GM11168 (cell line): Measurements from ENCODE around the gene IFI6.
"Not testable (repeated sequence)": the region's sequence is repeated elsewhere in the genome, so short reads cannot be mapped to it uniquely, and the experiment has no call there.

Experiments used
- in situ Hi-C: fragments of 300-500 bp; cut with MboI; formaldehyde crosslinking; loops from one replicate; pipeline ENCODE4 v1.12.0; 2022; ENCODE audit warnings: low sequenced_read_pairs; ENCODE audit not compliant: unreplicated experiment

The IFI6 gene

DNA sequence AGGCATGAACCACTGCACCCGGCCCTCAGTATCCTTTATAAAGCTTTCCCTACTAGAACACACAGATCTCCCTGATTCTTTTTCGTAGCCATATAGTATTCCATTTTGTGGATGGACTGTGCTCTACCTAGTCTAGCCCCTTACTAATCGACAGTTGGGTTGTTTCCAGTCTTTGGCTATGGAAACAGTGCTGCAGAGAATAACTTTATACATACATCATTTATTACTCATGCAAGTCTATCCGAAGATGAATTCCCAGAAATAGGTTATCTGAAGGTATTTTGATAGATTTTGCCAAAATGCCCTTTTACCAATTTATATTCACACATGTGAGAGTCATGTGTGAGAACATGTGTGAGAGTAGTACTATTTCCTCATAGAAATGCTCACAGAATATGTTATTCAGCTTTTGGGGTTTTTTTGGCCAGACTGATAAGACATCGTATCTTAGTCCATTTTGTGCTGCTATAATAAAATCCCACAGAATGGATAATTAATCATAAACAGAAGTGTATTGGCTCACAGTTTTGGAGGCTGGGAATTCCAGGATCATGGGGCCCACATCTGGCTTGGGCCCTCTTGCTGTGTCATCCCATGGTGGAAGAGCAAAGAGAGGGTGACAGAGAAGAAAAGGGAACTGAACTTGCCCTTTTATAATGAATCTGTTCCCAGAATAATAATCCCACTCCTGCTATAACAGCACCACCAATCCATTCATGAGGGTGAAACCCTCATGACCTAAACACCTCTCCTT lies 19.7 kb downstream of the IFI6 start:
- in situ Hi-C loops = no loop called here

DNA sequence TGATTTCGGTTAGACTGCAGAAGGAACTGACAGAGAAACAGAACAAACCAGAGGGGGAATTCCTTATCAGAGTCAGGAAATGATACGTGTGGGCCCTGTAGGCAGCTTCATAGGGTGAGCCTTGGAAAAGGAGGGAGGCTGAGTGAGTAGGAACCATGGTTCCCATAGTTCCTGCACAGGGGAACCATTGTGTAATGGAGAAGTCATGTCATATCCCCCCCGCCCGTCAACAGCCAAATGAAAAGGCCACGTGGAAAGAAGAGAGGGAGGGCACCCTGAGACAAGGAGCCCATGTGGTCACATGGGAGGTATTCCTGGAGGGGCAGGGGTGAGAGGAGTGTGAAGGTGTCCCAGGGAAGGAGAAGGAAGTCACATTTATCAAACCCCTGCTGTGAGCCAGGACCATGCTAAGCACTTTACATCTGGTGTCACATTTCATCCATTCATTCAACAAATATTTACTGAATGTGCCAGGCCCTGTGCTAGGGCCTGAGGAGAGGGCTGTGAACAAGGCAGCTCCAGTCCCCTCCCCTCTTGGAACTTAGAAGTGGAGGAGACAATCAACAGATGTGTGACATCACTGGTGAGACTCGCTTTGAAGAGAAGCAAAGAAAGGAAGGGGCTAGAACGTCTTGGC lies 21.3 kb downstream of the IFI6 start:
- in situ Hi-C loops = no loop called here

DNA sequence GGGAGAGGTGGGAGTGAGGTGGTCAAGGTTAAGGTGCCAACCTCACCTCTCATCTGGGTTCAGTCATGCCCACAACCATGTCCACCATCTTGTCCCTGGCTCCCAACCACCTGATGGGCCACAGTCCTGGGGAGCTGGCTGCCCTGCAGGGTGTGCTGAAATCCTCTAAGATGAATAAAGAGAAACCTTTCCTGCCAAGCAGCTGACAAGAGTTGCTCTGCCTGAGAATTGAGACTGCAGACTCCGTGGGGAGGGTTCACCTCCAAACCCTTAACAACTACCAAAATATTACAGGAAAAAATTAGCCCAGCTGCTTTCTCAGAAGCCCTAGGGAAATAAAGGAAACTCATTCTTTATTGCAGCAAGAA lies 21.8 kb downstream of the IFI6 start:
- in situ Hi-C loops = no loop called here

DNA sequence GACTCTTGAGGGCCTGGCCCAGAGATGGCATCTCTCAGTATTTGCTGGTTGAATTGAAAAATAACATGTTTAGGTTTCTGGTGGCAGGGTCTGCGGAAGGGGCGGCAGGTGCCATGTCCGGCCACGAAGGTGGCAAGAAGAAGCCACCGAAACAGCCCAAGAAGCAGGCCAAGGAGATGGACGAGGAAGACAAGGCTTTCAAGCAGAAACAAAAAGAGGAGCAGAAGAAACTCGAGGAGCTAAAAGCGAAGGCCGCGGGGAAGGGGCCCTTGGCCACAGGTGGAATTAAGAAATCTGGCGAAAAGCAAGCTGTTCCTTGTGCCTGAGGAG lies 22.7 kb downstream of the IFI6 start:
- in situ Hi-C loops = no loop called here

DNA sequence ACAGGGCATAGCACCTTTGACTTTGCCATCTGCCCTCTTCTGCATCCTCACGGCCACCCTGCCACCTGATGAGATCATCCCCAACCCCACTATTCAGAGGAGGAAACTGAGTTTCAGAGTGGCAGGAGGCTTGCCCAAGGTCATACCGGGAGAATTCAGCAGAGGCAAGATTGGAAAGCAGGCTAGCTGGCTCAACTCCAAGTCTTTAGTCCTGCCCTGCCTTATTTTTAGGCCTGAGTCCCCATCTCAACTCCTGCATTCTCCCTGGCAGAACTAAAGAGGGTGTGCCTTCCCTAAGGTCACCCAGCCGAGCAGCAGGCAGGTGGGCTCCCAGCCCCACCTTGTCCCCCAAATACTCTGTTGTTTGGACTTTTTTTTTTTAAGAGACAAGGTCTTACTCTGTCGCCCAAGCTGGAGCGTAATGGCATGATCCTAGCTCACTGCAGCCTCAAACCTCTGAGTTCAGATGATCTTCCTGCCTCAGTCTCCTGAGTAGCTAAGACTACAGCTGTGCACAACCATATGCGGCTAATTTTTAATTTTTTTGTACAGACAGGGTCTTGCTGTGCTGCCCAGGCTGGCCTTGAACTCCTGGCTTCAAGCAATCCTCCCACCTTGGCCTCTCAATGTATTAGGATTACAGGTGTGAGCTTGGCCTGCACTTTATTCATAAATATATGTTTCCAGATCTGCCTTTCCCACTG lies 23.2 kb downstream of the IFI6 start:
- in situ Hi-C loops = no loop called here

DNA sequence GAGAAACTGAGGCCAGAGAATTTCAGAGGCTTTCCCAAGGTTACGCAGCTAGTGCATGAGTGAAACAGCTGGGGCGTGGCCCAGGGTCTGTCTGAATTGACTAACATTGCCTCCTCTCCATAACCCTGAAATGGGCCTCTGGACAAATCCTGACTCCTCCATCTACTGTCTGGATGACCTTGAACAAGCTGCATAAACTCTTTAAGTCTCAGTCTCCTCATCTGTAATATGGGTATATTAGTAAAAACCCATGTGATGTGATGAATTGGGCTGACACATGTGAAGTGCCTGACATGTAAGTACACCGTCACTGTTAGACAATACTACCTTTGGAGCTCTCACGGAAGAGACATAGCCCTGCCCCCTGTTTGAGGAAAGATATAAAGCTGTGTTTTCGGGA lies 24.7 kb downstream of the IFI6 start:
- in situ Hi-C loops = no loop called here

DNA sequence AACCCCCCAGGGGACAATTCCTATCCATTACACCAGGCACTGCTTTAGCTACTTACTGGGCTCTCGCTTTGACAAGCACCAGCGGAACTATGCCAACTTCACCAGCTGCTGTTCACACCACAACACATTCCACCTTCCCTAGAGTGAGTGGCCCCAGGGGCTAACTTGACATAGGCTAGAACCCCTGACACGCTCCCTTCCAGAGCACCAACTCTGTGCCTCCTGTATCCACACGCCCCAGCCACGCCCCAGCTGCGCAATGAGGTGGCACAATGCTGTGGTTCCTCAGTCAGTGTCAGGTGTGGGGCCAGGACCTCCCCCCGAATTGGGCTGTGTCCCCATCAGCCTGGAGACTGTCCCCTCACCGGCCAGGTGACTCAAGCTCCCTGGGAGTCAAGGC lies 25.3 kb downstream of the IFI6 start:
- in situ Hi-C loops = no loop called here

DNA sequence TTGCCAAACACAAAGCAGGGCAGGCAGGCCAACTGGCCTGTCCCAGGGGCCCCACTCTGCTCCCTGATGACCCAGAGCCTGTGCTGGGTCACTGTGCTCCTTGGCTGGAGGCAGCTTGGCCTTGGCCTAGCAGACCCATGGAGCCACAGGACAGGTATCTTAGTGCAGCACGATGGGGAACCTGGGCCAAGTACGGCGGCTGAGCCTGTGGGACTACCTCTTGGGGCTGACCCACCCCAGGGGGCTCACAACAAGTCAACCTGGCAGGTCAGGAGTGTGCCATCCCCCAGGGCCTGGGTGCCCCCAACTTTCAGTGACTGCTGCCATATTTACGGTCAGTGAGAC lies 26.9 kb downstream of the IFI6 start:
- in situ Hi-C loops = no loop called here

DNA sequence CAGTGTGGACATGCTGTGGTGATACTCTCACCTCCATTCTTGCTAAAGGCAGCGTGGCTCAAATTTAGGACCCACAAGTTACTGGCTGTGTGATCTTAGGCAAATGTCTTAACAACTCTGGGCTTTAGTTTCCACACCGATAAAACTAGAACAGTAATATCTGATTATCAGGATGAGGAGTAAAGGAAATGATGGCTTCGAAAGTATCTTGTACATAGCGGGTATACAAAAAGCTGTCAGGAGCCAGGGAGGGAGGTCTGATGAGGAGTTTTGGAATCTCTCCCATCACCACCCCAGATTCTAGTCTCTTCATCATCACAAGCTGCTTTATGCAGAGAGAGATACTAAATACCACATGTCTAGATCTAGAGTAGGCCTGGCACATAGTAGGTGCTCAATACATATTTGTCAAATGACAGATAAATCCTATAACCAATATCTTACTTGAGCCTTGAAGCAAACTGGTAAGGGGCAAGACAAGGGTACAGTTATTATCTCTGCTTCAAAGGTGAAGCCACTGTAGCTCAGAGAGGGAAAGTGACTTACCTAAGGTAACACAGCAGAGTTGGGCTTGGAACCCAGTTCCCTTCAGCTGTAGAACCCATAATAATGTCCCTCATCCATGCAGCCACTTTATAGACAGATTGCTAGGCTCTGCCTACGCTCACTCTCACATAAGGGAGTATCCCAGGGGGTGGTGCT lies 27.5 kb downstream of the IFI6 start:
- in situ Hi-C loops = no loop called here

DNA sequence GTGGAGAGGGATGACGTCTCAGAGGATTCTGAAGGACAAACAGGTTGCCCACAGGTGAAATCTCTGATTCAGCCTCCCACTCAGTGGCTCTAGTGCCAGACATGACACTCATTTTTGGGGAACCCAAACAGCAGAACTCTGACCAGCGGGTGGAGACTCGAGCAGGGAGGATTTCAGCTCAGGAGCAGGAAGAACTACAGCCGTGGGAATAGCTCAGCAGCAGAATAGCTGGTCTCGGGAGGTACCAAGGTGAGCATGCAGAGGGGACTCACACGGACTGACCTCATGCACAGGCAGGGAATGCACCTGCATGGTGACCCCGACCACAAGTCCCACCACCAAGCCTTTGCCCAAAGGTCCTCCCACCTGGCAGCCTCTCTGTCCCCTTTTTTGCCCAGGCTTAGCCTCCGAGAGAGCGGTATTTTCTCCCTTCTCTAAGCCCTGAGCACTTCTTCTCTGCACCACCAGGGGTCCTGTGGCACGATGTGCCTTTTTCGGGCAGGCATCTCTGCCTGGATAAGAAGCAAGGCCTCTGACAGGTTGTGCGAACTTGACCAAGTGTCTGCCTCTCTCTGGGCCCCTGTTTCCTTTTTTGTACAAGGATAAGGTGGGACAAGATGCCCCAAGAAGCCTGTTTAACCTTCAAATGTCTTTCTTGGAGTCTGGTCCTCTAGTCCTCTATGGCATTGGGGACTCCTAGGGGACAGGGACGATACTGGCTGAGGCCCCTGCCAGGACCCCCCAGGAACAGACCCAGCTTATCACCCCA lies 28.2 kb downstream of the IFI6 start:
- in situ Hi-C loops = no loop called here

DNA sequence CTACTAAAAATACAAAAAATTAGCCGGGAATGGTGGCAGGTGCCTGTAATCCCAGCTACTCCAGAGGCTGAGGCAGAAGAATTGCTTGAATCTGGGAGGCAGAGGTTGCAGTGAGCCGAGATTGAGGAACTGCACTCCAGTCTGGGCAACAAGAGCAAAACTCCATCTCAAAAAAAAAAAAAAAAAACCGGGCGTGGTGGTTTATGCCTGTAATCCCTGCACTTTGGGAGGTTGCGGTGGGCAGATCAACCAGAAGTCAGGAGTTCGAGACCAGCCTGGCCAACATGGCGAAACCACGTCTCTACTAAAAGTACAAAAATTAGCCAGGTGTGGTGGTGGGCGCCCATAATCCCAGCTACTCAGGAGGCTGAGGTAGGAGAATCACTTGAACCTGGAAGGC lies 31.5 kb downstream of the IFI6 start:
- in situ Hi-C loops = not testable (repeated sequence)

DNA sequence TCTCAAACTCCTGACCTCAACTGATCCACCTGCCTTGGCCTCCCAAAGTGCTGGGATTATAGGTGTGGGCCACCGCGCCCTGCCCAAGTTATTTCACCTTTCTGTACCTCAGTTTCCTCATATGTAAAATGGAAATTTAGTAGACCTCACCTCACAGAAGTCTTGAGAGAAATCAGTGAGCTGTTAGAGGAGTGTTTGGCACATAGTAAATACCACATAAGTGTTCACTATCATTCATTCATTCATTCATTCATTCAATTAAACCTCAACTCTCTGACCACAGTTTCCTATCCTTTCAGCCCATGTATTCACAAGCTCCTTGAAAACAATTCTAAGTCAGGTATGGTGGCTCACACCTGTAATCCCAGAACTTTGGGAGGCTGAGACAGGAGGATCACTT lies 33.2 kb downstream of the IFI6 start:
- in situ Hi-C loops = no loop called here

DNA sequence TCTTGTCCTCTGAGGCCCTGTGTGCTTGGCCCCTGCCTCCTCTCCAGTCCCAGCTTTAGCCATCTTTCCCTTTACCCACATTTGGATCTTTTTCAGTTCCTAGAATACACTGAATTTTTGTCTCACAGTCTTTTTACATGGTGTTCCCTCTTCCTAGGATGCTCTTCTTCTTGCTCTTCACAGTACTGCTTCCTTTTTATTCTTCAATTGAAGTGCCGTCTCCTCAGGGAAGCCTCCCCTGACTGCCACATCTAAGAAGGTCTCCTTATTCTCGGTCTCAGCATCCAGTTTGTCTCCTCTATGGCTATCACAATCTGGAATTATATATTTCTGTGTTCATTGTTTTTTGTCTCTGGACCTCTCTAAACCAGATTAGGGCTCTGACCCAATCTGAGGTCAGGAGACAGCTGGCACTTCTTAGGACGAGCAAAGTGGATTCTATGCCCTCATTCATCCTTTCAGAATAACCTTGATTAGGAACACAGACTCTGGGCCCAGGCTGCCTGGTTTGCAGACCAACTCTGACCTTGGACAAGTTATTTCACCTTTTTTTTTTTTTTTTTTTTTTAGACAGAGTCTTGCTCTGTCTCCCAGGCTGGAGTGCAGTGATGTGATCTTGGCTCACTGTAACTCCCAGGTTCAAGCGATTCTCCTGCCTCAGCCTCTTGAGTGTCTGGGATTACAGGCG lies 33.8 kb downstream of the IFI6 start:
- in situ Hi-C loops = no loop called here

DNA sequence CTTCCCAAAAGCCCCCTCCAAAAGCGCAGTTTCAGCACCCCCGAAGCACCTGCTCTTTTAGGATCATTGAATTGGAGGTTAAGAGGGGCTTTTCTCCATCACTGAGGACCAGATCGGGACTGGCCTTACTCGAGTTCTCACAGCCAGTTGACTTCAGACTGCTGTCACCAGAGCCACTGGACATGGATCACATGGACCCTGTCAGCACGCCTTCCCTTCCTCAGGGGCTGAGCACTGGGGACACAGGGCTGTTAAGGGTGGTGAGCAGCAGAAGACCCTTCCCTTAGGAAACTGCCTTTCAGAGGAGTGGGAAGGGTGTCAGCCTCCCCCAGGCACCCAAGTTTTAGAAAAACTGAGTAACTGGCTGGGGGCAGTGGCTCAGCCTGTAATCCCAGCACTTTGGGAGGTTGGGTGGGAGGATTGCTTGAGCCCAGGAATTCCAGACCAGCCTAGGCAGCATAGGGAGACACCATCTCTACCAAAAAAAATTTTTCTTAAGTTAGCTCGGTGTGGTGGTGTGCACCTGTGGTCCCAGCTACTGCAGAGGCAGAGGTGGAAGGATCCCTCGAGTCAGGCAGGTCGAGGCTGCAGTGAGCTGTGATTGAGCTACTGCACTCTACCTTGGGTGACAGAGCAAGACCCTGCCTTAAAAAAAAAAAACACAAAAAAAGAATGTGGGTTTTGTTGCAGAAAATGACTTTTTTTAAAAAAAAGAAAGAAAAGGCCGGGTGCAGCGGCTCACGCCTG lies 36.4 kb downstream of the IFI6 start:
- in situ Hi-C loops = no loop called here

DNA sequence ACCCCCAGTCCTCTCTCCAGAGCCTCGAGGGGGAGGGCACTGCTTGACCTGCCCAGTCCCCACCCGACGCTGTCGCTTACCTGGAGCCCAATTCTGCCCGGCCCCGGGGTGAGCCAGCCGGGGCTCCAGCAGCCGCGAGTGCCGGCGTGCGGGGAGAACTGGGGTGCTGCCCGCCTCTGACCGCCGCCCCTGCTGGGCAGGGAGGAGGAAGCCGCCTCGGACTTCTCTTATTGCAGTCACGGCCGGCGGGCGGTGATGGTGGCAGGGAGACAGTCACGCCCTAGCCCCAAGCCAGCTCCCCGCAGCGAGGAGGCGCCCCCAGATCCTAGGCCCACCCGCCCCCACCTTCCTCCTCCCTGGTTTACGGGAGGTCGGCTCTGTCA lies 37.0 kb downstream of the IFI6 start, which contains the start of gene FGR:
TSS of gene FGR (minus strand) at position 201 of the 383 bp plus-strand sequence. CDS start 11,269 bp downstream, outside the sequence.
- in situ Hi-C loops = no loop called here

DNA sequence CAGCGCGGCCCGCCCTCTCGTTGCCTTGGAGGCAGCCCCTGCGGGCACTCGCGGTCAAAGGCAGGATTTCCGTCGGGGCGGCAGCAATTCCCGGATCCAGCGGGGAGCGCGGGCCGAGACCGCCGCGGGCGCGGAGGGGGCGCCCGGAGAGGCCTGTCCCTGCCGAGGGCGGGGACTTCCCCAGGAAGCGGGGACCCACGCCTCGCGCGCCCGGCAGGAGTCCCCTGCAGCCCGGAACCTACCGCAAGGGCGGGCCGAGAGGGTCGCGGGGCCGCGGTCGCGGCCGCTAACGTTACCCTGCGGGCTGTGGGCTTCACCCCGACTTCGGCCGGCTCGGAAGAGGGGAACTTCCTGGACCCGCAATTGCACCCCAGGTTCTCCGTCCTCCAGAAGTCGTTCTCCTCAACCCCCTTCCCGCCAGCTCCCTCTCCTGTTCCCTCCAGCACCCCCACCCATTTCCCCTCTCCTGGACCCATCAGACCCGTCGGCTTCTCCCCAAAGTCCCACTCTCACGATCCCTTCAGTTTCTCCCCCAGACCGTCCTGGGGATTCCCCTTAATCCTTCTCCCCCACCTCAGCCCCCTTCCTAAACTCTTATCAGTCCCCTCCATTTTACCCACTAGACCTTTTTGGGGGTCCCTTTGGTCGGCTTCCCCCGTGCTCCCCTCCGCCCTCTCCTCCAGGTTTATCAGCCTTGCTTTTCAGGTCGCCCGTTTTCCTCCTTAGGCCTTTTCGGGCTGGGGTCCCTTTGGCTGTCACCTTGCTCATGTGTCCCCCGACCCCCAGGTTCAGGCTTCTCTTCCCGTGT lies 37.6 kb downstream of the IFI6 start:
- in situ Hi-C loops = no loop called here

DNA sequence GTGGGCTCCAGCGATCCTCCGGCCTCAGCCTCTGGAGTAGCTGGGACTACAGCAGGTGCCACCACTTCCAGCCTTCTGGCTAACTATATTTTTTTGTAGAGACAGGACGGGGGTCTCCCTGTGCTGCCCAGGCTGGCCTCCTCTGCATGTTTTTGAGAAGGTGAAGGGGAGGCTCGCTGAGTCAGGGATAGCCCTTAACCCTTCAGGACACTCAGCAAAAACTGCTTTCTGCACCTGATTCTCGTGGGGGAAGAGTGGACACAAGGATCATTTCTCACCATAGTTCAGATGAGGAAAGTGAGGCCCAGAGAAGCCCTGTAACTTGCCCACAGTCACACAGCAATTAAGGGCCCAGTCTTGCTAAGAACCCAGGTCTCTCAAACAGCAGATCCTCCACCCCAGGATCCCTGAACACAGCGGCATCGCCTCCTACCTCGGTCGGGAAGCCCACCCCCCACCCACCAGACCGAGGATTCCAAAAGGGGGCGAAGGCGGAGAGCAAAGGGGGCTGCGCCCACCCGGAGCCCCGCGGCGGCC lies 38.3 kb downstream of the IFI6 start:
- in situ Hi-C loops = no loop called here

DNA sequence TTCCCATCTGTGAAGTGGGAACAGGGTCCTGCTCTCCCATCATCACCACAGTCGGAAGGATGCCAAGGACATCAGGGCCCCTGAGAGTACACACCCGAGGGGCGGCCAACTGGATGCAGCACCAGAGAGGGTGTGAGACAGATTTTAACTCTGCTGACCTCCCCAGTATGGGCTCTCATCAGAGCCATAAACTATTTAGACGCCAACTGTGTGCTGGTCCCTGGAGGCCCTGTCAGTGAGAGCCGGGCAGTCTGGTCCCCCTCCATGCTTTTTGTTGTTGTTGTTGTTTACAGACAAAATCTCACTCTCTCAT lies 38.7 kb downstream of the IFI6 start:
- in situ Hi-C loops = no loop called here
